Activated T-cell treated with anti-CD3 and anti-CD28 coated beads, Interleukin-2, amount 50 U/mL, for 48 hours (primary cell): ENCODE measurements around the gene CPTP.

Source experiments
- DNase-seq, 2 experiments: peaks; one replicate each; pipeline ENCODE4 v3.0.0-alpha.2; 2020

Gene CPTP

DNA sequence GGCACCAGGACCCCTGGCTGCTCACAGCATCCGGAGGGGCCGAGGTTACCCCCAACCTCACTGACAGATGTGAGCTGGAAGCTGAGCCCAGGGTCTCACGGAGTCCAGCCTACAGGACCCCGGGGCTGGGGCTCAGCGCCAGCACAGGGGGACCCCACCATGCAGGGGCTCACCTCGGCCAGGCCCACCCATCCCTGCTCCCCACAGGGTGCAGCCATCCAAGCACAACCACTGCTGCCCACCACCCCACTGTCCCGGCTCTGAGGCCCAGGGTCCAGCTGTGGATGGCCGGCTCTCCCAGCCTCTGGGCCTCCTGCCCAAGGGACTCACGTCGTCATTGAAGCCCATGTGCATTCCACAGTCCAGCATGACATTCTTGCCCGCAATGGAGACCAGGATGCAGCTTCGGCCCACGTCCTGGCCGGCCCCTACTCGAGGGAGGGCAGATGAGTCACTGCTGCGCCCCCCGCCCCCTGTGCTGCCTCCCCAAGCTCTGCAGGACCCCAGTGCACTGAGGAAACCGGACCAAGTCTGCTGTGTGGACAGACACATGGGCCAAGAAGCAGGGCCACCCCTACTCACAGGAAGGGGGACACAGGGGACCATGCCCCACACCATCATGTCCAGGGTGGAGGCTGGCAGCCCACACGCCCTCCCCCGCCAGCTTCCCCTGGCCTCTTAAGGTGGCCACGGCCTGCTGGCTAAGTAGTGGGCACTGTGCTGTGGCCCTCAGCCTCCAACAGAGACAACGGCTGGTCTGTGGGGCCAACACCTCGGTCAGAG, 3.7 kb upstream of the CPTP start:
- no peak for DNase-seq

DNA sequence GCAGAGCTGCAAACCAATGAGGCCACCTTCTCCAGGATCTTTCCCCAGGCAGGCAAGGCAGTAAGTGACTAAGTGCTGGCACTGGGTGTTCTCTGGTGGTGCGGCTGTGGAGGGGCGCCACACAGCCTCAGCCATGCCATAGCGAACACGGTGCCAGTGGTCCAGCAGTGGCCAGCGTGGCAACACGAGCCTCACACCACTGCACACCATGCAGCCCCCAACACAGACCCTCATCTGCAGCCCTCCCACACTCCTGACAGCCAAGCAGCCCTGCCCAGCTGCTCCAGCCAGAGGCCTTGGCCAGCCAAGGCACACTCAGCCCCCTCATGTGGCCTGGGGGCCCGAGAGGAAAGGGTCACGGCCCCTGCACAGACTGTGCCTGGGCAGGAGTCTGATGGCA, 3.1 kb upstream of the CPTP start:
- no peak for DNase-seq

DNA sequence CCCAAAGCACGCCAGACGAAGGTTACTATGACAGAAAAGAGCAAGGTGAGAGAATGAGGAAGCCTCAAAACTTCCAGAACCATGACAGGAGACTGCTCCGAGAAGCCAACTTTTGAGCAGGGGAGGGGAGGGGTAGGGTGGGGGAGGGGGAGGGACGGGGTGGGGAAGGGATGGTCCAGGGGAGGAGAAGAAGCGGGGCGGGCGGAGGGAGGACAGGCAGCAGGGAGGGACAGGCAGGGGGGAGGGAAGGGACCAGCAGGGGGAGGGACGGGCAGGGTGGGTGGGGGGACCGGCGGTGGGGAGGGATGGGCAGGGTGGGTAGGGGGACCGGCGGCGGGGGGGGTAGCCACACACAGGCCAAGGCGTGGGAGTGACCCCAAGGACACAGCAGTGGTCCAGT, 2.2 kb upstream of the CPTP start:
- DNase-seq, result no peak

DNA sequence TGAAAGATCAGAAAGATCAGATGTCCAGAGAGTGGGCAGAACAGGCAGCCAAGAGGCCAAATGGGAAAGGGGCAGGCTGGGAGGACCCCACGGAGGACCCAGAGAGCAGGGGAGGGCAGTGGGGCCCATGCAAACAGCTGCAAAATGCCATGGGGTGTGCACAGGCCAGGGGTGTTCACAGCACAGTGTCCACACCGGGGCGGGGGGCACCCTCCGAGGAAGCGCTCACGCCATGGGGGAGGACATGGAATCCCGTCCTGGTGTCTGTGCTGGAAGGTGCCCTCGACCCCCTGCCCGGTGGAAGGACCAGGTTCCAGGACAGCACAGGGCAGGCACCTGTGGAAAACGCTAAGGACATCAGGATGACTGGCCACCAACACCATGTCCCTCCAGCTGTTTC, 1.6 kb upstream of the CPTP start:
- no peak for DNase-seq

DNA sequence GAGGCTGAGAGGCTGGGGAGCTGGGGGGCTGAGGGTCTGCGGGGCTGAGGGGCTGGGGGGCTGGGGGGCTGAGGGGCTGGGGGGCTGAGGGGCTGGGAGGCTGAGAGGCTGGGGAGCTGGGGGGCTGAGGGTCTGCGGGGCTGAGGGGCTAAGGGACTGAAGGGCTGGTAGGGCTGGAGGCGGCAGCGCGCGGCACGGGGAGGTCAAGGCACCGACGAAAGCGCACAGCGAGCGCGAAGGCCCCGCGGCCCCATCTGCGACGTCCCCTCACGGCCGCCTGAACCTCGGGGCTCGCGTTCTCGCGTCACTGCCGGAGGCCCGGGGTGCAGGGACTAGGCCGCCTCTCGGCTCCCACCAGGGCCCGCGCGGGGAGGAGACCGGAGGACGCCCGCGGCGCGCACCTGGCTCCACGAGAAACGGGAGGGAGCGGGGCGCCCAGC, 498 bp upstream of the CPTP start:
- no peak for DNase-seq

DNA sequence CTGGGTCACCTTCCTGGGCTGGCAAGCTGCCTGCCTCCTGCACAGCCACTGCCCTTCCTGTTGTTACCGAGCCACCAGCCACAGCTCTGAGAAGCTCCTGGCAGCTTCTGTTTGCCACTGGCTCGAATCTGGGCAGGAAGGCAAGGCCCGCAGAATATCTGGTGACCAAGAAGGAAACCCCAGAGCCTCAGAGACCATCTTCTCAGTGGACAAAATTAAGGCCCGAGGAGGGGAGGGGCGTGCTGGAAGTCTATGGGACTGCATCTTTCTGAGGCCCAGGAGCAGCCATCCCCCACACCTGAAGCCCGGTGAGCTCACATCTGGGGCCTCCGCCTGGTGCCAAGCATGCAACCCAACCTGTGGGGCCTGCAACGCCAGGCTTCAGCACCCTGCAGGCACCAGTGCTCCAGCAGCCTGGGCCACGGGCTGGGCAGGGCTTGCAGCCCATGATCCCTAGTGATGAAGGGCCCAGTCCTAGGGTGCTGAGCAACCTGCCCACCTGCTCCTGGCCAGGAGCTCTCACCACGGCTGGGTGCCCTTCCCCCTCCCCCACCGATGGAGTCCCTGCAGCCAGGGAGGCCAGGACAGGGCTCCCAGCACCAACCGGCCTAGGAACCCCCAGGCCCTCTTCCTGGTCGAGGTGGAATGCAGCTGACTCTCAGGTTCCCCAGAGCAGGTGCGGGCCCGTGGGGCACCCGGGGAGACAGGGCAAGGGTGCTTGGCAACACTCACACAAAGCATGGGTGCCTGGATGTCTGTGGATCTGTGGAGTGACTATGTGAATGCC, 879 bp downstream of the CPTP start:
- no peak for DNase-seq

DNA sequence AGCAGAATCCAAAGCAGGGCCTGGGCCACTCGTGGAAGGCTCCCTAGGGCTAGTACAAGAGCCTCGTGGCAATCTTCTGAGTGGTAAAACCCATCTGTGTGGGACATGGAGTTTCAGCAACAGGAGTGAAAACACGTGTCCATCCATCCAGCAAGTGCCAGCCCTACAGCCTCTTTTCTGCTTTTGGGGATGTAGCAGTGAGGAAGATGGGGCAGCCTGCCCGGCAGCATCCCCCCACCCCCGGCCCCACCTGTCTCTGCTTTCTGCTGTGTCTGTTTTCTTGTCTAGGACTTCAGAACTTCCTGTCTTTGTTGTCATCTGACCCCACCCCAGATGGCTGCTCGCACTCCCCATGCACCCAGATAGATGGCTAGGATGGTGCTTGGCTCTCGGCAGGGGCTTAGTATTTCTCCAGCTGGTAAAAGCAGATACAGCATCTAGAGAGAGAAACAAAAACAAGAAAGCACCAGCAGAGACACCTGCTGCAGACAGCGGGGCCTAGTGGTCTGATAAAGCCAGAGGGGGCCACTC, 1.5 kb downstream of the CPTP start:
- DNase-seq, result no peak

DNA sequence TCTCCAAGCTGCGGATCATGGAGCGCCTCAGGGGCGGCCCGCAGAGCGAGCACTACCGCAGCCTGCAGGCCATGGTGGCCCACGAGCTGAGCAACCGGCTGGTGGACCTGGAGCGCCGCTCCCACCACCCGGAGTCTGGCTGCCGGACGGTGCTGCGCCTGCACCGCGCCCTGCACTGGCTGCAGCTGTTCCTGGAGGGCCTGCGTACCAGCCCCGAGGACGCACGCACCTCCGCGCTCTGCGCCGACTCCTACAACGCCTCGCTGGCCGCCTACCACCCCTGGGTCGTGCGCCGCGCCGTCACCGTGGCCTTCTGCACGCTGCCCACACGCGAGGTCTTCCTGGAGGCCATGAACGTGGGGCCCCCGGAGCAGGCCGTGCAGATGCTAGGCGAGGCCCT, 2.7 kb downstream of the CPTP start:
- DNase-seq, result no peak

DNA sequence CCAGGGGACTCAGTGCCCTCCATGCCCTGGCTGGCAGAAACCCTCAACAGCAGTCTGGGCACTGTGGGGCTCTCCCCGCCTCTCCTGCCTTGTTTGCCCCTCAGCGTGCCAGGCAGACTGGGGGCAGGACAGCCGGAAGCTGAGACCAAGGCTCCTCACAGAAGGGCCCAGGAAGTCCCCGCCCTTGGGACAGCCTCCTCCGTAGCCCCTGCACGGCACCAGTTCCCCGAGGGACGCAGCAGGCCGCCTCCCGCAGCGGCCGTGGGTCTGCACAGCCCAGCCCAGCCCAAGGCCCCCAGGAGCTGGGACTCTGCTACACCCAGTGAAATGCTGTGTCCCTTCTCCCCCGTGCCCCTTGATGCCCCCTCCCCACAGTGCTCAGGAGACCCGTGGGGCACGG, 3.7 kb downstream of the CPTP start:
- DNase-seq, result no peak

DNA sequence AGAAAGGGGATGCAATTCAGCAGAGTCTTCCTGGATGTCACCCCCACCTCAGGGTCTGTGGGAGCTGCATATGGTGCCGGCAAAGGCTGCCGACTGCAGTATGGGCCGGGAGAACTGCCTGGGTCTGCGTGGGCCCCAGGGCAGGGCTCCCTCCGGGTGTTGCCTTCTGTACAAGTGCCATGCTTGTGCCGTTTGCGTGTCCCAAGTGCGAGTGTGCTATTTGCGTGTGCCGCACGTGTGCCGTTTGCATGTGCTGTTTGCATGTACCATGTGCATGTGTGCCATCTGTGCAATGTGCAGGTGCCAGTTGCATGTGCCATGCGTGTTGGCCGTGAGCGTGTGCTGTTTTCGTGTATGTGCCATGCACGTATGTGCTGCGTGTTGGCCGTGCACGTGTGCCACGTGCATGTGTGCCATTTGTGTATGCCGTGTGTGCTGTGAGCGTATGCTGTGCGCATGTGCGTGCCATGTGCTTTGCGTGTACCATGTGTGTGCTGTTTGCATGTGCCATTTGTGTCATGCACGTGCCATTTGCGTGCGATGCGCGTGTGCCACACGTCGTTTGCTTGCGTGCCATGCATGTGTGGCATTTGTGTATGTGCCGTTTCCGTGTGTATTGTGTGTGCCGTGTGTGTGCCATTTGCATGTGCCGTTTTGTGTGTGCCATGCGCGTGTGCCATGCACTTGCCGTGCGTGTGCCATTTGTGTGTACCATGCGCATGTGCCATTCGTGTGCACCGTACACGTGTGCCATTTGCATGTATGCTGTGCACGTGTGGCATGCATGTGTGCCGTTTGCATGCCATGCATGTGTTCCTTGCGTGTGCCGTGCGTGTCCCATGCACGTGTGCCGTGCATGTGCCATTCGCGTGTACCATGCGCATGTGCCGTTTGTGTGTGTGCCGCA, 5.0 kb downstream of the CPTP start:
- no peak for DNase-seq

DNA sequence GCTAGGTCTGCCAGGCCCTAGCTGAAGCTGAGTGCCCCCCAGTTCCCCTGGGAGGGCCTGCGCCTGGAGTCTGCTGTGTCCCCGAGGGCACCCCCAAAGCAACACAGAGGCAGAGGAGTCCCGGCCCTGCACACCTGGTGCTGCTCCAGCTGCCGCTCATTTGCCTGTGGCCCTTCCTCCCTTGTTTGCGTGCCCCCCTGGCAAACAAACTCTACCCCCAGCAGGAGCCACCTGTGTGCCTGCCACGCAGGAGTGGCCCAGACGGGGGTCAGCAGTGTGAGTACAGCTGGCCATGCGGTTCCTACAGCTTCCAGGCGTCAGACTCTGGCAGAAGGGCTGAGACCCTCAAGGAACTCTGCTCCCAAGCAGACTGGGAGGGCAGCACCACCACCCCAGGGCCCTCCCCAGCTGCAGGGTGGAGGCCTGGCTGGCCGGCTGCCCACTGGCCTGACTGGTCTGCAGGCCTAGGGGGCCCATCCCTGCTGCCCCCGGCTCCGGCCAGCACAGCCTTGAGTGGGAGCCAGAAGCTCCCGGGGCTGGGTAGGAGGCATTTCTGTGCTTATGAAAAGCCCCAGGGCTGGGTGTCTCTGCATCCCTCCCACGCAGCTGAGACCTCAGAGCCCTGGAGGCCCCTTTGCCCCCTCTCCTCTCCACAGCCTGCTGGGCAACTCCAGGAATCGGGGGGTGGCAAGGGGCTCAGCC, 5.9 kb downstream of the CPTP start:
- DNase-seq, result no peak

DNA sequence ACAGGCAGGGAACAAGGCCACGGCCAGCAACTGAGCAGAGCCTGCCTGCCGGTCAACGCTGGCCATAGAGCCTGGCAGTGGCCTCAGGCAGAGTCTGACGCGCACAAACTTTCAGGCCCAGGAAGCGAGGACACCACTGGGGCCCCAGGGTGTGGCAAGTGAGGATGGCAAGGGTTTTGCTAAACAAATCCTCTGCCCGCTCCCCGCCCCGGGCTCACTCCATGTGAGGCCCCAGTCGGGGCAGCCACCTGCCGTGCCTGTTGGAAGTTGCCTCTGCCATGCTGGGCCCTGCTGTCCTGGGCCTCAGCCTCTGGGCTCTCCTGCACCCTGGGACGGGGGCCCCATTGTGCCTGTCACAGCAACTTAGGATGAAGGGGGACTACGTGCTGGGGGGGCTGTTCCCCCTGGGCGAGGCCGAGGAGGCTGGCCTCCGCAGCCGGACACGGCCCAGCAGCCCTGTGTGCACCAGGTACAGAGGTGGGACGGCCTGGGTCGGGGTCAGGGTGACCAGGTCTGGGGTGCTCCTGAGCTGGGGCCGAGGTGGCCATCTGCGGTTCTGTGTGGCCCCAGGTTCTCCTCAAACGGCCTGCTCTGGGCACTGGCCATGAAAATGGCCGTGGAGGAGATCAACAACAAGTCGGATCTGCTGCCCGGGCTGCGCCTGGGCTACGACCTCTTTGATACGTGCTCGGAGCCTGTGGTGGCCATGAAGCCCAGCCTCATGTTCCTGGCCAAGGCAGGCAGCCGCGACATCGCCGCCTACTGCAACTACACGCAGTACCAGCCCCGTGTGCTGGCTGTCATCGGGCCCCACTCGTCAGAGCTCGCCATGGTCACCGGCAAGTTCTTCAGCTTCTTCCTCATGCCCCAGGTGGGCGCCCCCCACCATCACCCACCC, 6.7 kb downstream of the CPTP start, which contains the start of gene TAS1R3:
TAS1R3 (plus strand) TSS at position 213 of the 898 bp plus-strand sequence; CDS start at position 279, 66 bp downstream.
- DNase-seq, result no peak

DNA sequence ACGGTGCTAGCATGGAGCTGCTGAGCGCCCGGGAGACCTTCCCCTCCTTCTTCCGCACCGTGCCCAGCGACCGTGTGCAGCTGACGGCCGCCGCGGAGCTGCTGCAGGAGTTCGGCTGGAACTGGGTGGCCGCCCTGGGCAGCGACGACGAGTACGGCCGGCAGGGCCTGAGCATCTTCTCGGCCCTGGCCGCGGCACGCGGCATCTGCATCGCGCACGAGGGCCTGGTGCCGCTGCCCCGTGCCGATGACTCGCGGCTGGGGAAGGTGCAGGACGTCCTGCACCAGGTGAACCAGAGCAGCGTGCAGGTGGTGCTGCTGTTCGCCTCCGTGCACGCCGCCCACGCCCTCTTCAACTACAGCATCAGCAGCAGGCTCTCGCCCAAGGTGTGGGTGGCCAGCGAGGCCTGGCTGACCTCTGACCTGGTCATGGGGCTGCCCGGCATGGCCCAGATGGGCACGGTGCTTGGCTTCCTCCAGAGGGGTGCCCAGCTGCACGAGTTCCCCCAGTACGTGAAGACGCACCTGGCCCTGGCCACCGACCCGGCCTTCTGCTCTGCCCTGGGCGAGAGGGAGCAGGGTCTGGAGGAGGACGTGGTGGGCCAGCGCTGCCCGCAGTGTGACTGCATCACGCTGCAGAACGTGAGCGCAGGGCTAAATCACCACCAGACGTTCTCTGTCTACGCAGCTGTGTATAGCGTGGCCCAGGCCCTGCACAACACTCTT, 7.6 kb downstream of the CPTP start:
- DNase-seq, result no peak

DNA sequence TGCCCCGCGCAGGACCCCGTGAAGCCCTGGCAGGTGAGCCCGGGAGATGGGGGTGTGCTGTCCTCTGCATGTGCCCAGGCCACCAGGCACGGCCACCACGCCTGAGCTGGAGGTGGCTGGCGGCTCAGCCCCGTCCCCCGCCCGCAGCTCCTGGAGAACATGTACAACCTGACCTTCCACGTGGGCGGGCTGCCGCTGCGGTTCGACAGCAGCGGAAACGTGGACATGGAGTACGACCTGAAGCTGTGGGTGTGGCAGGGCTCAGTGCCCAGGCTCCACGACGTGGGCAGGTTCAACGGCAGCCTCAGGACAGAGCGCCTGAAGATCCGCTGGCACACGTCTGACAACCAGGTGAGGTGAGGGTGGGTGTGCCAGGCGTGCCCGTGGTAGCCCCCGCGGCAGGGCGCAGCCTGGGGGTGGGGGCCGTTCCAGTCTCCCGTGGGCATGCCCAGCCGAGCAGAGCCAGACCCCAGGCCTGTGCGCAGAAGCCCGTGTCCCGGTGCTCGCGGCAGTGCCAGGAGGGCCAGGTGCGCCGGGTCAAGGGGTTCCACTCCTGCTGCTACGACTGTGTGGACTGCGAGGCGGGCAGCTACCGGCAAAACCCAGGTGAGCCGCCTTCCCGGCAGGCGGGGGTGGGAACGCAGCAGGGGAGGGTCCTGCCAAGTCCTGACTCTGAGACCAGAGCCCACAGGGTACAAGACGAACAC, 8.3 kb downstream of the CPTP start:
- DNase-seq, result no peak

DNA sequence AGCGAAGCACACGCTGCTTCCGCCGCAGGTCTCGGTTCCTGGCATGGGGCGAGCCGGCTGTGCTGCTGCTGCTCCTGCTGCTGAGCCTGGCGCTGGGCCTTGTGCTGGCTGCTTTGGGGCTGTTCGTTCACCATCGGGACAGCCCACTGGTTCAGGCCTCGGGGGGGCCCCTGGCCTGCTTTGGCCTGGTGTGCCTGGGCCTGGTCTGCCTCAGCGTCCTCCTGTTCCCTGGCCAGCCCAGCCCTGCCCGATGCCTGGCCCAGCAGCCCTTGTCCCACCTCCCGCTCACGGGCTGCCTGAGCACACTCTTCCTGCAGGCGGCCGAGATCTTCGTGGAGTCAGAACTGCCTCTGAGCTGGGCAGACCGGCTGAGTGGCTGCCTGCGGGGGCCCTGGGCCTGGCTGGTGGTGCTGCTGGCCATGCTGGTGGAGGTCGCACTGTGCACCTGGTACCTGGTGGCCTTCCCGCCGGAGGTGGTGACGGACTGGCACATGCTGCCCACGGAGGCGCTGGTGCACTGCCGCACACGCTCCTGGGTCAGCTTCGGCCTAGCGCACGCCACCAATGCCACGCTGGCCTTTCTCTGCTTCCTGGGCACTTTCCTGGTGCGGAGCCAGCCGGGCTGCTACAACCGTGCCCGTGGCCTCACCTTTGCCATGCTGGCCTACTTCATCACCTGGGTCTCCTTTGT, 9.1 kb downstream of the CPTP start:
- DNase-seq, result no peak

DNA sequence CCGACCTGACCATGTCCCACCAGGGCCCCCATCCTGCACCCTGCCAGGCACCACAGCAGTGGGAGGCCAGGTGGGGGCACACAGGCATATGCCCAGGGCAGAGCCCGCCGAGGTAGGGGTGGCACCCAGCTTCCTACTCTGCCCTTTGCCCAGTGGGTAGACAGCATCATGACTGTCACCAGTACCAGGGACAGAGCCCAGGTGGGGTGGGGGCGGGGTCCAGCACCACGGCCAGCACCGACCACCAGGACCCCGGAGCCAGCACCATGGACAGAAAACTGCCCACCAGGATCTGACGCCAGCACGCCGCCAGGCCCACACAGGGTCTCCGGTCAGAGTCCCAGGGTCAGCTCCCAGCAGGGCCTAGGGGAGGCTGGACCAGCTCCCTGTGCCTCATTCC, 10.2 kb downstream of the CPTP start:
- DNase-seq, result no peak

DNA sequence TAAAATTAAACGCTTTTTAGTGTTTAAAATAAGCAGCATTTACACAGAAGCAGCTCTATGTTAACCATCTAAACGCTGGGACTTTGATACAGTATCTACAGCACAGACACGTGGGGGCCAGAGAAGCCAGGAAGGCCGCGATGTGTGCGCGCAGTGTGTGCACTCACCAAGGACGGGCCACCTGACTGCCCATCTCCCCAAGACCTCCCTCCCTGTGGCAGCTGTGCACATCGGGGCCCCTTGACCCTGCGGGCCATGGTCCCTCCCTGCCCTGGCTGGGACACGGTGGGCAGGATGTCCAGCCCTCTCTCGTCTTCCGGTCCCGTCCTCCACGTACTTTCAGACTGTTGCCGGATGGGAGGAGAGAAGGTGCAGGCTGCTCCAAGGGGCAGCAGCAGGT, 10.7 kb downstream of the CPTP start:
- DNase-seq, result no peak

DNA sequence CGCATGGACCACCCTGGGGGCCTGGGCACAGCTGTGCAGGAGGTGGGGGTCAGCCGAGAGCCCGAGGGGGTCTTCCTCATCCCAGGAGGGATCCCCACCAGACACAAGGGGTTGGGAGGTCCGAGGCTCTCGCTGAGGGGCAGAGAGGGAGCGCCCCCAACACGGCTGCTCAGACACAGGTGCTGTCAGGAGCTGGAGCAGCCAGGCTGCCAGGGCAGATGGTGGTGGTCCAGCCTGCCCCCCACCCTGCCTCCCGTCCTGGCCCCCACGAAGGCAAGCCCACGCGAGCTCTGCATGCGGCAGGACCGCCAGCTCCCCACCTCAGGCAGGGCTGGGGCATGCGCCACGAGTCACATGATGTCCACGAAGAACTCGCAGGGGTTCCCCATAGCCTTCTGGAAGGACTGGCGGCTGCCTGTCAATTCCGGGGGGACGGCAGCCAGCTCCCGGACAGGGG, 11.2 kb downstream of the CPTP start:
- DNase-seq, result no peak

DNA sequence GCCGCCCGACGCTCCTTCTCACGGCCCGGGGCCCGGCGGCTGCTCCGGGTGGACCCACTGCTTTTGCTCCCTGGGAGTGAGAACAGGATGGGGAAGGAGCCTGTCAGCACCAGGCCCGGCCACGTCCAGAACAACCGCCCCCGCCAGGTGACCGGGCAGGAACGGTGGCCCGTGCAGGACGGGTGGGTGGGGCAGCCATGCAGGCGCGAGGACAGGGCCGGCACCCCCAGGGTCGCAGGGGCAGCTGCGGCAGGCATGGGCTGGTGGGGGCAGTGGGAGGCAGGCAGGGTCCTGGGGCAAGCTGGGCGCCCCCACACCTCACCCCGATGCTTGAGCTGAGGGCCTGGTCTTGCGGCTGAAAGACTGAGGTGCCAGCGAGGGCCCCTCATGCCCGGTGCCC, 11.8 kb downstream of the CPTP start:
- DNase-seq, result no peak
